ENCODE measurements around the gene HCAR3.

The HCAR3 gene

GRCh38 chr12:122669397-122670070, 47.1 kb downstream of the HCAR3 start:
- Histone ChIP-seq H3K4me1 (ENCODE audit: control insufficient read depth, insufficient read depth, low read length) (peaks cover 2% of the 10 kb centered on the region), H3K27me3 (ENCODE audit: control insufficient read depth, insufficient read depth, low read length) (no peaks in the 10 kb centered on the region), H3K27ac (ENCODE audit: low read length) (no peak overlapping the region), H3K9me3 (ENCODE audit: control insufficient read depth, insufficient read depth, low read length) (no peaks in the 10 kb centered on the region), H3K4me3 (ENCODE audit: low read length) (no peak overlapping the region), H3K36me3 (ENCODE audit: control insufficient read depth, insufficient read depth, low read length) (no peaks in the 10 kb centered on the region)
- DNase-seq (ENCODE audit: low read depth, low spot score), result no peak
- no CpG with 5 or more reads among the region's 5 CpGs for WGBS (ENCODE audit: insufficient coverage, insufficient read length)

DNA sequence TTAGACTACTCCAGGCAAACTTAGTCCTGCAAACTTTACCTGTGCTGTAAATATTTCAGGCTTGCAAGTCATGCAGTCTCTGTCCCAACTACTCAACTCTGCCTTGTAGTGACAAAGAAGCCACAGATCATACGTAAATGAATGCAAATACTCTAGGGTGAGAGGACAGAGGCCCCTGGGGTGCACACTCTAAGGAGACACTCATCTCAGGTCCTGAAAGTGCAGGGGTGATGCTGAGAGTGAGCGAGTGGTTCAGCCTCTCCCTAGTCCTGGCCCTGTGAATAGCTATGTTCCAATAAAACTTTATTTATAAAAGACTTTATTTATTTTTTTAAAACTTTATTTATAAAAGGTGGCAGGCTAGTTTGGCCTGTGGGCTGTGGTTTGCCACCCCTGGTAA, 48.3 kb downstream of the HCAR3 start:
- Histone ChIP-seq H3K9me3 (ENCODE audit: control insufficient read depth, insufficient read depth, low read length) (no peaks in the 10 kb centered on the region), H3K27me3 (ENCODE audit: control insufficient read depth, insufficient read depth, low read length) (no peaks in the 10 kb centered on the region), H3K36me3 (ENCODE audit: control insufficient read depth, insufficient read depth, low read length) (no peaks in the 10 kb centered on the region), H3K27ac (ENCODE audit: low read length) (no peak overlapping the region), H3K4me3 (ENCODE audit: low read length) (no peak overlapping the region), H3K4me1 (ENCODE audit: control insufficient read depth, insufficient read depth, low read length) (peaks cover 2% of the 10 kb centered on the region)
- DNase-seq (ENCODE audit: low read depth, low spot score), result no peak
- WGBS (ENCODE audit: insufficient coverage, insufficient read length), result no CpG with 5 or more reads among the region's 2 CpGs

GRCh38 chr12:122665759-122666158, 50.9 kb downstream of the HCAR3 start:
- Histone ChIP-seq H3K4me3 (ENCODE audit: low read length) (no peak overlapping the region), H3K4me1 (ENCODE audit: control insufficient read depth, insufficient read depth, low read length) (no peaks in the 10 kb centered on the region), H3K27ac (ENCODE audit: low read length) (no peak overlapping the region), H3K9me3 (ENCODE audit: control insufficient read depth, insufficient read depth, low read length) (no peaks in the 10 kb centered on the region), H3K27me3 (ENCODE audit: control insufficient read depth, insufficient read depth, low read length) (no peaks in the 10 kb centered on the region), H3K36me3 (ENCODE audit: control insufficient read depth, insufficient read depth, low read length) (no peaks in the 10 kb centered on the region)
- DNase-seq (ENCODE audit: low read depth, low spot score), result no peak
- WGBS (ENCODE audit: insufficient coverage, insufficient read length), result no CpG with 5 or more reads among the region's 5 CpGs

GRCh38 chr12:122665349-122665748, 51.3 kb downstream of the HCAR3 start:
- no peak for DNase-seq (ENCODE audit: low read depth, low spot score)
- WGBS (ENCODE audit: insufficient coverage, insufficient read length), result no CpG with 5 or more reads among the region's 8 CpGs
- H3K4me1 ChIP-seq (ENCODE audit: control insufficient read depth, insufficient read depth, low read length), result no peaks in the 10 kb centered on the region
- H3K27me3 ChIP-seq (ENCODE audit: control insufficient read depth, insufficient read depth, low read length), result no peaks in the 10 kb centered on the region
- H3K27ac ChIP-seq (ENCODE audit: low read length), result no peak overlapping the region
- H3K4me3 ChIP-seq (ENCODE audit: low read length), result no peak overlapping the region
- H3K36me3 ChIP-seq (ENCODE audit: control insufficient read depth, insufficient read depth, low read length), result no peaks in the 10 kb centered on the region
- H3K9me3 ChIP-seq (ENCODE audit: control insufficient read depth, insufficient read depth, low read length), result no peaks in the 10 kb centered on the region

Data from iPS DF 6.9 (cell line).